ENCODE data around the gene NRAP. TPM values are rescaled to one million over a fixed set of nuclear protein-coding genes. Genes with fewer than 3 reads are reported as not detected.

Gene NRAP
- total RNA-seq, 2 donors from 2014 or later = not detected

- H3K4me1 ChIP-seq (ENCODE audit: control insufficient read depth in 1 of 2, low read depth in 2 of 2) = no peaks in the 10 kb centered on the region
- no peak overlapping the region for H3K27ac ChIP-seq
- no peaks in the 10 kb centered on the region for H3K36me3 ChIP-seq
- DNase-seq (ENCODE audit: low spot score) (no peak), ATAC-seq (ENCODE audit: insufficient number of reproducible peaks, low FRiP score, low read depth) (no peak)
- H3K27me3 ChIP-seq (replicated peaks; ENCODE audit: insufficient read depth) = no peaks in the 10 kb centered on the region
- H3K9me3 ChIP-seq = no peaks in the 10 kb centered on the region
- TF ChIP-seq CTCF (IDR thresholded peaks at IDR 0.05) = no peak
- H3K4me3 ChIP-seq = no peak overlapping the region
These were observed 90.5 kb downstream of the NRAP start for GRCh38 chr10:113573368-113573767.

- Histone ChIP-seq H3K27ac (no peak overlapping the region), H3K9me3 (no peaks in the 10 kb centered on the region), H3K4me3 (no peak overlapping the region), H3K36me3 (no peaks in the 10 kb centered on the region), H3K27me3 (replicated peaks; ENCODE audit: insufficient read depth) (no peaks in the 10 kb centered on the region), H3K4me1 (ENCODE audit: control insufficient read depth in 1 of 2, low read depth in 2 of 2) (no peaks in the 10 kb centered on the region)
- DNase-seq (ENCODE audit: low spot score) (no peak), ATAC-seq (ENCODE audit: insufficient number of reproducible peaks, low FRiP score, low read depth) (no peak)
- no peak for TF ChIP-seq CTCF (IDR thresholded peaks at IDR 0.05)
These were observed 91.1 kb downstream of the NRAP start for GRCh38 chr10:113572520-113573290.

- no peak for ATAC-seq (ENCODE audit: insufficient number of reproducible peaks, low FRiP score, low read depth)
- no peaks in the 10 kb centered on the region for H3K27me3 ChIP-seq (replicated peaks; ENCODE audit: insufficient read depth)
These were observed 94.3 kb downstream of the NRAP start for GRCh38 chr10:113569576-113569975.

GRCh38 chr10:113566888-113567287, 97.0 kb downstream of the NRAP start:
- Histone ChIP-seq H3K27me3 (replicated peaks; ENCODE audit: insufficient read depth) (no peaks in the 10 kb centered on the region), H3K4me3 (no peak overlapping the region), H3K4me1 (ENCODE audit: control insufficient read depth in 1 of 2, low read depth in 2 of 2) (no peaks in the 10 kb centered on the region), H3K9me3 (no peaks in the 10 kb centered on the region), H3K27ac (no peak overlapping the region), H3K36me3 (no peaks in the 10 kb centered on the region)
- no peak for TF ChIP-seq CTCF (IDR thresholded peaks at IDR 0.05)
- DNase-seq (ENCODE audit: low spot score) (no peak), ATAC-seq (ENCODE audit: insufficient number of reproducible peaks, low FRiP score, low read depth) (no peak)

More at GRCh38 chr10:113569576-113569975, 94.3 kb downstream of the NRAP start:
- no peaks in the 10 kb centered on the region for H3K4me1 ChIP-seq (ENCODE audit: control insufficient read depth in 1 of 2, low read depth in 2 of 2)
- no peaks in the 10 kb centered on the region for H3K9me3 ChIP-seq
- TF ChIP-seq CTCF (IDR thresholded peaks at IDR 0.05) = no peak
- no peak overlapping the region for H3K27ac ChIP-seq
- H3K4me3 ChIP-seq = no peak overlapping the region
- H3K36me3 ChIP-seq = no peaks in the 10 kb centered on the region
- DNase-seq (ENCODE audit: low spot score) = no peak

GRCh38 chr10:113565364-113565763, 98.5 kb downstream of the NRAP start:
- ATAC-seq (ENCODE audit: insufficient number of reproducible peaks, low FRiP score, low read depth) (no peak), DNase-seq (ENCODE audit: low spot score) (no peak)
- Histone ChIP-seq H3K36me3 (no peaks in the 10 kb centered on the region), H3K27ac (no peak overlapping the region), H3K4me3 (no peak overlapping the region), H3K9me3 (no peaks in the 10 kb centered on the region), H3K27me3 (replicated peaks; ENCODE audit: insufficient read depth) (no peaks in the 10 kb centered on the region), H3K4me1 (ENCODE audit: control insufficient read depth in 1 of 2, low read depth in 2 of 2) (no peaks in the 10 kb centered on the region)
- TF ChIP-seq CTCF (IDR thresholded peaks at IDR 0.05) = no peak

Data from thoracic aorta (tissue), 2 donors.